Measurements from ENCODE around the gene CILP. TPM values are rescaled to one million over a fixed set of nuclear protein-coding genes. Genes with fewer than 3 reads are reported as not detected.
"Not testable (repeated sequence)": the region's sequence is repeated elsewhere in the genome, so short reads cannot be mapped to it uniquely, and the experiment has no call there.

CILP gene
- total RNA-seq (2014; rRNA removed; shearing (Covaris generic)): 0.03 TPM in 1 of 2 replicates, not detected in the other

- DNase-seq (ENCODE audit: low spot score): no peak
These were observed at the start of gene CILP for GRCh38 chr15:65210770-65211481. Gene CILP (minus strand): TSS chr15:65211473. CDS start chr15:65209755, 1,718 bp downstream.

DNA sequence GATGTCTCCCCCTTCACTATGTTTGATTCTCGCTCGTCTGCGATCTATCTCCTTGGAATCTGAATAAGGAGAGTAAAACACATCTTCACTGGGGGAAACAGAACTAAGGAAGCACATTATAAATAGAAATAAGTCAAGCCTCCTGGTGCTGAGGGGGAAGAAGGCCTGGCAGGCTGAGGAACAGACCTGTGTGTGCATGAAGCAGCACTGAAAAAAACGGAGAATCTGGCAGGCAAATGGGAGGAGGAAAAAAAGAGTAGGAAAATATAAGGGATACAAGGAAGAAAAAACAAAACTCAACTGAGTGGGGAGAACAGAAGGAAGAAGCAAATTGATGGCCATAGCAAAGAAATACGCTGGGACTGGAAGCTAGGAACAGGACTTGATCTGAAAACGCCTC lies 49.7 kb upstream of the CILP start:
- DNase-seq (ENCODE audit: low spot score): no peak

DNA sequence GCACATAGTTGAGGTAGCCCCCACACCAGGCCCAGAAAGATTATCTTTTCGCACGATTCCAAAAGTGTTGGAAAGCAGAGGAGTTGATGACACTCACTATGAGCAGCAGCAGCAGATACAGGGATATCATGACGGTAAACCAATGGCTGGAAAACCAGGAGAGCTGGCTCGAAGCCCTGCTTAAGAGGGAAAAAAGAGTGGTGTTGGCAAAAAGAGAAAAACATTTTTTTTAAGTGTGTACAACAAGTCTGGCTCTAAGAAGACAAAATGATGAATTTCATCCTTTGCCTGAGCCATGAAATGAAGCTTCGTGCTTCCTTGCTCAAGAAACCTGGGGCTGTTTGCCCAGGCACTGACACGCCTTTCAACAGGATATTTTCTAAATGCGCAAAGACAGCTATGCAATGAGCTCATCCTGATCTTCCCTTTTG lies 48.1 kb upstream of the CILP start:
- DNase-seq (ENCODE audit: low spot score): no peak

DNA sequence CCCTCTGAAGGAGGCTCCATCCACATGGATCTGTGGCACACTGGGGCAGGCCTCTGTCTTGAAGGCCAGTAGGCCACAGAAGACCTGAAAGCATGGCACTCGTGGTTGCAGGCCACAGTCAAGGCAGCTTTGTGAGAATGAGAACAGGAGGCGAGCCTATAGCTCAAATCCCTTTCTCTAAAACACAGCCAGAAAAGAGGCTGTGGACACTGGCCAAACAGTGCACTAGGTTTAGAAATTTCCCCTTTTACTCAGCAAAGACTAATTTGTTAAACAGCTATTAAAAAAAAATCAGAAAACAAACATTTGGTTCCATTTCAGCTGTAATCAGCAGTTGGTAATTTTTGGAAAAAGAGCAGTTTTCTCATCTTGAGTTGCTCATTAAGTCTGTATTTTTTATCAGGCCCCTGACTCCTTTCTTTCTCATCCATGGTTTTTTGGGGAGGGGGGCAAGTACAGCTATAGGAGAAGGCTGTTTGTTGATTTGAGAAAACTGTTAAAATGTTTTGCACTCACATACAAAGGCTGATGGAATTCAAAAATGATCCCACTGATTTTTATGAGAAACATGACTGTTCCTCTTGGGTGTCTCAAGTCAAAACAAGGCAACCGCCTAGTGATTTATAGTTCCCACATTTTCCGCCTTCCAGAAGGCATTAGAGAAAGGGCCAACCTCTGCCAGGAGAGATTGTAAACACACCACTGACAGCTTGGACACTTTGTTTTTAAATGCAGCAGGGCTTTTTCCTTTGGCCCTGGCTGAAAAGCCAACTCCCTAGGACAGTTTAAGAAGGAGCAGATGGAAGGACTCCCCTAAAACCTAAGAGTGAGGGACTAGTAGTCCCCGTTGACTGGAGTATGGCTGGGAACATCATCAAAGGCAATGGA lies 47.3 kb upstream of the CILP start:
- no peak for DNase-seq (ENCODE audit: low spot score)

DNA sequence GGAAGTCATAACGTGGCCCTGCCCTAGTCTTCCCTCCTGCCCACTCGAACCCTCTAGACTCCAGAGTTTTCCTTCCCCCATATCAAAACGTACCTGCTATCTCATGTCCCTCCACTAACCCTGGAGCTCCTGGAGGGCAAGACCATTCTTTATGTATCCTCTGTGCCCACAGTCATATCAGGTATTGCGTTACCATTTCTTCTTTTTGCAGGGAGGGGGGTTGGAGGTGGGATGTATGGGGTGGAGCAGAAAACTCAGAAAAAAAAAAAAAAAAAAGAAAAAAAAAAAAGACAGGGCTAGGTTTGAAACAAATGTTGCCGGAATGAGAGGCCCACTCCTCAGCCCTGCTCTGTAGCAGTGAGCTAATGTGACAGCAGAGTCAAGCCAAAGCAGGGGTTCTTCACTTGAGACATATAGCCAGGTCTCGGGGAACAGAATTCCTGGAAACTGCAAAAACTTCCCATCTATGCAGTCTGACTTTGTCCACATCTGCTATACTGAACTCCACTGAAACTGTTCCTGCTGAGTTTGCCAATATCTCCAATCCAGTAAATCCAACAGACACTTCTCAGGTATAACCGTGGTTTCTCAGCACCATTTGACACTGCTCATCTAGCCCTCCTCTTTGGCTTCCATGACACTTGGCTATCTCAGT lies 44.3 kb upstream of the CILP start:
- no peak for DNase-seq (ENCODE audit: low spot score)

DNA sequence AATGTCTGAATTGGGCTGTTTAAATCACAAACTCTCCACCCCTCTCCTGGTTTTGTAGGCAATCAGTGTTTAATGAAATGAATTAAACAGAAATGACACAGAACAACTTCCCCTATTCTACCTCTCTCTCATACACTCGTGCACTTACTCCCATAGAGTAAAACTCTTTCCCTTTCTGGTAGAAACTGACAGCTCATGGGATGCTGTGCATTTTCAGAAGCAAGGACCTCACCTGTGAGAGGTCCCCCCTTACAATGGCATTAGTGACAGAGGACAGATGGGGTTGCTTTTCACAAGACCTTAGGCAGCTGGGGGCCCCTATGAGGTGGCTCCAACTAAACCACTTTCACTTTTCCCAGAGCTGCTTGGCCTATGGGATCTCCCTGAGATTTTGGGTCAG lies 43.5 kb upstream of the CILP start:
- no peak for DNase-seq (ENCODE audit: low spot score)

- no peak for DNase-seq (ENCODE audit: low spot score)
These were observed 43.1 kb upstream of the CILP start for GRCh38 chr15:65254356-65254755.

GRCh38 chr15:65249641-65250040 lies 38.4 kb upstream of the CILP start:
- no peak for DNase-seq (ENCODE audit: low spot score)

DNA sequence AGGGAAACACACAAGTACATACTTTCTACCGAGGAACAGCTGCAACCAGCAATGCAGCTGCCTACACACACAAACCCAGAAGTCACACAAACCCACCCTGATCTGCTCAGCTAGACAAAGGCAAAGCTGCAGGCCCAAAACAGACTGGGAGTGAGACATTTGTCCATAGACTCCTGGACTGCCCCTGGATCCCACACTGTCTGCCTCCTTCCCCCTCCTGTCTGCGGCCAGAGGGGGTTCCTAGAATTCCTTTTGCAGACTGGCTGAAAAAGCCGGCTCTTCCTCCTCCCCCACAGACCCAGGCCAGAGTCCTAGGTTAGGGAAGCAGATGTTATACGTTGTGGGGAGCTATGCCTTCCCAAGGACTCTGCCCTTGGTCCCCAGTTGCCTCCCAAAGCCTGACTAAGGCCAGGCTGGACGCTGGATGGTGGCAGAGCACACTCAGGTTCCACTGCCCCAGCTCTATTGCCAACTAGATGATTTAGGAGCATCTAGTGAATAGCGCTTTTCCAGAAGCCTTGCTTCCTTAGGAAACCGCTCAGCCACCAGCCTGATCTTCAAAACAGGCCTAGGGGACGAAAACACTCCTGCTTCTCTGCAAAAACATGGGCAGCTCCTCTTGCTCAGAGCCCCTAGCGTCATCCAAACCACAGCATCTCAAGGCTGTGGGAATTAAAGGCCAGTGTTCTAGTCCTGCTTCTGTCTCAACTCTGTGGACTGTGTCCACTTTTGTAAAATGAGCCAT lies 37.4 kb upstream of the CILP start:
- DNase-seq (ENCODE audit: low spot score): no peak

- no peak for DNase-seq (ENCODE audit: low spot score)
These were observed 35.7 kb upstream of the CILP start for GRCh38 chr15:65246939-65247338.

GRCh38 chr15:65246026-65246714 lies 34.9 kb upstream of the CILP start:
- no peak for DNase-seq (ENCODE audit: low spot score)

- no peak for DNase-seq (ENCODE audit: low spot score)
These were observed 34.0 kb upstream of the CILP start for GRCh38 chr15:65245096-65245856.

GRCh38 chr15:65244638-65245037 lies 33.4 kb upstream of the CILP start:
- DNase-seq (ENCODE audit: low spot score): no peak

GRCh38 chr15:65236443-65236842 lies 25.2 kb upstream of the CILP start:
- DNase-seq (ENCODE audit: low spot score): not testable (repeated sequence)

GRCh38 chr15:65233696-65234095 lies 22.4 kb upstream of the CILP start:
- DNase-seq (ENCODE audit: low spot score): no peak

DNA sequence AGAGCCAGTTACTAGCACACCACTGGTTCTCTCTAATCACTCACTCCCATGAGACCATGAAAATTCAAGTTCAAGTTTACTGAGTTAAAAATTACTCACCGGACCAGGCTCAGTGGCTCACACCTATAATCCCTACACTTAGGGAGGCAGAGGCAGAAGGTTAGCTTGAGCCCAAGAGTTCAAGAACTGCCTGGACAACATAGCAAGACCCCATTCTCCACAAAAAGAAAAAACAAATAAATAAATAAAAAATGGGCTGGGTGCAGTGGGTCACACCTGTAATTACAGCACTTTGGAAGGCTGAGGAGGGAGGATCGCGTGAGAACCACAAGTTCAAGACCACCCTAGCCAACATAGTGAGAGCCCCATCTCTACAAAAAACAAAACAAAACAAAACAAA lies 21.2 kb upstream of the CILP start:
- DNase-seq (ENCODE audit: low spot score): no peak

DNA sequence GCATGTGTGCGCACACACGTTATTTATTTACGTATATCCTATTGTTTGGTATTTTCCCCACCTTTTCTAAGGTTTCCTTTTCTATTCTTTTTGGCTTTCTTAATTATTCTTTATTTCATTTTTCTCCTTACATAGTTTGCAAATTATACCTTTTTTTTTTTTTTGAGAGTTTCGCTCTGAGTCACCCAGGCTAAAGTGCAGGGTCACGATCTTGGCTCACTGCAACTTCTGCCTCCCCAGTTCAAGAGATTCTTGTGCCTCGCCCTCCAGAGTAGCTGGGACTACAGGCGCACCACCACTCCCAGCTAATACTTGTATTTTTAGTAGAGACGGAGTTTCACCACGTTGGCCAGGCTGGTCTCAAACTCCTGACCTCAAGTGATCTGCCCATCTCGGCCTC lies 20.0 kb upstream of the CILP start:
- no peak for DNase-seq (ENCODE audit: low spot score)

DNA sequence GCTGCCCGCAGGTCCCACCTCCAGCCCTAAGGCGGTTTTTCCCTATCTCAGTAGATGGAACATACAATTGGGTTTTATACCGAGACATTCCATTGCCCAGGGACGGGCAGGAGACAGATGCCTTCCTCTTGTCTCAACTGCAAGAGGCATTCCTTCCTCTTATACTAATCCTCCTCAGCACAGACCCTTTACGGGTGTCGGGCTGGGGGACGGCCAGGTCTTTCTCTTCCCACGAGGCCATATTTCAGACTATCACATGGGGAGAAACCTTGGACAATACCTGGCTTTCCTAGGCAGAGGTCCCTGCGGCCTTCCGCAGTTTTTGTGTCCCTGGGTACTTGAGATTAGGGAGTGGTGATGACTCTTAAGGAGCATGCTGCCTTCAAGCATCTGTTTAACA lies 15.6 kb upstream of the CILP start:
- not testable (repeated sequence) for DNase-seq (ENCODE audit: low spot score)

GRCh38 chr15:65226221-65226620 lies 14.9 kb upstream of the CILP start:
- DNase-seq (ENCODE audit: low spot score): no peak

DNA sequence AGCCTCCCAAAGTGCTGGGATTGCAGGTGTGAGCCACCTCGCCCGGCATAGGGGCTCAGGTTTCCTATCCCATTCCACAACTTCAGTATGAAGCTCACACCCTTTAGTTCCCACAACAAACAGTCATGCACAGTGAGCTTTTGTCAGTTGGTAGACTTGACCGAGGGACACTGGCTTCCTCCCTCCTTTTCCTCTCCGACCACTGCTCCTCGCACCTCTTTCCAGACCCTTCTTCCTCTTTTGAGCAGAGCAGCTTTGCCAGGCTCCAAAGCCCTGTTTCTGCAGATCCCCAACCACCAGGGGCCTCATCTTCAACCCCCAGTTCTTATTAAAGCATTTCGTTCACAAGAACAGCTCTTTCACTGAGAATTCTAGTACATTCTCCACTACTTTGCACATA lies 12.7 kb upstream of the CILP start:
- no peak for DNase-seq (ENCODE audit: low spot score)

All from HT-29 (cell line).